Measurements from ENCODE around the gene NCKIPSD. TPM values are rescaled to one million over a fixed set of nuclear protein-coding genes. Genes with fewer than 3 reads are reported as not detected.

NCKIPSD gene
- total RNA-seq, 1 experiment from 2014 or later = 46.0 TPM

DNA sequence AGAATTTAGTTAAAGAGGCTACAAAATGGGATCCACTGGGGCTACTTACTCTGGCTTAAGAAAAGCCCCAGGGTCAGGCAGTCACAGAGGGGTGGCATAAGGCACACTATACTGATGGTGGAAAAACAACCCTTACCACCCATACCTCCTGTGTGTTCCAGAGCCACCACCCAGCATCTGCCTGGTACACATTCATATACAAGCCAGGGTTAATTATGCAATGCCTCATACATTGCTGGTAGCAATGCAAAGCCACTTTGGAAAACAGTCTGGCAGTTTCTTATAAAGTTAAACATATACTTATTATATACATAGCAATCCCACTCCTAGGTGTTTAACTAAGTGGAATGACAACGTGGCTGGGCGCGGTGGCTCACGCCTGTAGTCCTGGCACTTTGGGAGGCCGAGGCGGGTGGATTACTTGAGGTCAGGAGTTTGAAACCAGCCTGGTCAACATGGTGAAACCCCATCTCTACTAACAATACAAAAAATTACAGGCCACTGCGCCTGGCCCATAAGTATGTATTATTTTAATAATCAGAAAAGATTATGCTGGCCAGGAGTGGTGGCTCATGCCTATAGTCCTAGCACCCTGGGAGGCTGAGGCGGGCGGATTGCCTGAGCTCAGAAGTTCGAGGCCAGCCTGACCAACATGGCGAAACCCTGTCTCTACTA lies 15.2 kb upstream of the NCKIPSD start:
- H3K4me3 Mint-ChIP-seq = no peak overlapping the region
- DNase-seq = no peak
- Histone ChIP-seq H3K23ac (ENCODE audit: insufficient read length, low read depth, low read length) (no peak overlapping the region), H3K4me2 (ENCODE audit: insufficient read depth, insufficient read length, low read length) (no peak overlapping the region), H3K9ac (ENCODE audit: extremely low read depth, insufficient read length, low read length) (no peak overlapping the region), H4K5ac (ENCODE audit: insufficient read length, low read depth, low read length) (no peak overlapping the region), H4K8ac (replicated peaks; ENCODE audit: insufficient read length, low read depth, low read length) (no peak overlapping the region), H2BK5ac (ENCODE audit: insufficient read length, low read length) (no peak overlapping the region), H3T11ph (ENCODE audit: low read length) (no peak overlapping the region), H2BK12ac (ENCODE audit: insufficient read length, low read depth, low read length) (no peak overlapping the region), H2BK20ac (ENCODE audit: low read depth, low read length, poor library complexity, severe bottlenecking) (no peak overlapping the region), H2AK5ac (ENCODE audit: insufficient read length, low read length) (no peak overlapping the region), H3K9me3 (ENCODE audit: control insufficient read depth, low read depth, low read length) (no peaks in the 10 kb centered on the region), H3K79me2 (ENCODE audit: insufficient read depth, low read length) (peaks cover 49% of the 10 kb centered on the region; the same call in 1 of the 2 replicates), H2BK15ac (ENCODE audit: low read depth, low read length) (no peak overlapping the region), H2AFZ (ENCODE audit: low read length) (no peak overlapping the region), H3K4me1 (ENCODE audit: insufficient read depth, low read length) (no peaks in the 10 kb centered on the region; the same call in 1 of the 2 replicates), H4K91ac (ENCODE audit: insufficient read length, low read depth, low read length) (no peak overlapping the region), H4K20me1 (ENCODE audit: control insufficient read depth, insufficient read depth, insufficient read length) (peaks cover 2% of the 10 kb centered on the region), H3K56ac (ENCODE audit: insufficient read length, low read depth, low read length) (no peak overlapping the region), H3K4ac (ENCODE audit: low read depth, low read length) (no peak overlapping the region), H2BK120ac (ENCODE audit: low read depth, low read length, poor library complexity, severe bottlenecking) (no peak overlapping the region), H3K27me3 (ENCODE audit: insufficient read depth, low read length) (no peaks in the 10 kb centered on the region), H3K23me2 (ENCODE audit: insufficient read length, low read depth, low read length, poor library complexity, severe bottlenecking) (no peaks in the 10 kb centered on the region), H3K18ac (ENCODE audit: insufficient read length, low read depth, low read length) (no peak overlapping the region), H3K79me1 (ENCODE audit: insufficient read depth, low read depth, low read length, poor library complexity, severe bottlenecking) (peaks cover 5% of the 10 kb centered on the region), H3K14ac (ENCODE audit: insufficient read depth, low read length) (no peak overlapping the region), H3K27ac (ENCODE audit: insufficient read length, low read depth, low read length) (no peak overlapping the region)
- no peaks in the 10 kb centered on the region for H3K27me3 Mint-ChIP-seq (ENCODE audit: low read depth)
- no CpG with 5 or more reads among the region's 11 CpGs for WGBS (ENCODE audit: extremely low coverage, insufficient read length, low lambda C conversion rate)
- TF ChIP-seq, protein P1, sequence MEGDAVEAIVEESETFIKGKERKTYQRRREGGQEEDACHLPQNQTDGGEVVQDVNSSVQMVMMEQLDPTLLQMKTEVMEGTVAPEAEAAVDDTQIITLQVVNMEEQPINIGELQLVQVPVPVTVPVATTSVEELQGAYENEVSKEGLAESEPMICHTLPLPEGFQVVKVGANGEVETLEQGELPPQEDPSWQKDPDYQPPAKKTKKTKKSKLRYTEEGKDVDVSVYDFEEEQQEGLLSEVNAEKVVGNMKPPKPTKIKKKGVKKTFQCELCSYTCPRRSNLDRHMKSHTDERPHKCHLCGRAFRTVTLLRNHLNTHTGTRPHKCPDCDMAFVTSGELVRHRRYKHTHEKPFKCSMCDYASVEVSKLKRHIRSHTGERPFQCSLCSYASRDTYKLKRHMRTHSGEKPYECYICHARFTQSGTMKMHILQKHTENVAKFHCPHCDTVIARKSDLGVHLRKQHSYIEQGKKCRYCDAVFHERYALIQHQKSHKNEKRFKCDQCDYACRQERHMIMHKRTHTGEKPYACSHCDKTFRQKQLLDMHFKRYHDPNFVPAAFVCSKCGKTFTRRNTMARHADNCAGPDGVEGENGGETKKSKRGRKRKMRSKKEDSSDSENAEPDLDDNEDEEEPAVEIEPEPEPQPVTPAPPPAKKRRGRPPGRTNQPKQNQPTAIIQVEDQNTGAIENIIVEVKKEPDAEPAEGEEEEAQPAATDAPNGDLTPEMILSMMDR (conservative IDR thresholded peaks at IDR 0.05) = no peak
- 0 out of 7 replicates have a peak overlapping the region, but pooled peaks of 1 of the 3 experiments have one; percentile 71 for H3K27ac Mint-ChIP-seq
- no peaks in the 10 kb centered on the region for H3K9me3 Mint-ChIP-seq
- peaks cover 28 to 38% of the 10 kb centered on the region in 2 experiments for H3K4me1 Mint-ChIP-seq
- H3K36me3 Mint-ChIP-seq (ENCODE audit: insufficient read depth in 1 of 3, low read depth in 3 of 3) = peaks cover 33 to 57% (median 46%) of the 10 kb centered on the region in 3 experiments; a peak in 6 of 7 replicates

All from H9 (cell line).